ENCODE results near the gene DAPK1. TPM values are rescaled to one million over a fixed set of nuclear protein-coding genes. Genes with fewer than 3 reads are reported as not detected.

Gene DAPK1
- total and polyA plus RNA-seq, 5 donors from 2014 or later, result 0.14 to 3.5 (median 0.42) TPM; not detected in 2

DNA sequence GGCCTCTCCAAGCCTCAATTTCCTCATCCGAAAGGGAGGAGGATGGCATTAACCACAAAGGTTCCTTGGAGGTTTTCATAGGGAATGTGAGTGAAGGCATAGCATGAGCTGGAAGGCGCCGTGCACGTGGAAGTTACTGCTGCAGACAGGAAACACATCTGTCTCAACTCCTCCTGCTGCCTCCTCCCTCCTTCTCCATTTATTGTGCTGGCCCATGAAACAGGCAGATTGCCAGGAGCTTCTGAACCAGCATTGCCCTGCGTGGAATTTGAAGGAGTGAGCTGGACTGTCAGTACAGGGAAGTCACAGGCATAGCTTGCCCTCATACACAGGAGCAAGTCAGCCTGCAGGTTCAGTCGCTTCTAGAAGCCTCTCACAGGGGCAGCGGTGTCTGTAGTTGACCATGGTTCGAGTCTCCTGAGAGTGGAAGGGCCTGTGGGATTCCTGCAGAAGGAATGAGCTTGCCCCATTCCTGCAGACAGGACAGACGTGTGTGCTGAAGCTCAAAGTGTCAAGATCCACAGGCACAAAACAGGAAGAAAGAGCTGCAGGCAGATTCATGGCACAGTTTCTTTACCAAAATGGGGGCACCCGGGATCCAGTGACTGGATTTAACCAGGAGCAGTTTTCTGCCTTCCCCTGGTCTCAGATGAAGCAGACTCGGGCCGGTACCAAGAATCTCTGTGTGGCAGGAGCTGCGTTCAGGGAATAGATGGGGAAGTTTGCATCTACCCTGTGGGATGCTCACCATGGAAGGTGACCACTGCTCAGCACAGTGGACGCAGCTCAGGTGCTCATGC, 179.5 kb downstream of the DAPK1 start:
- Mint-ChIP-seq H3K4me3 (no peak overlapping the region), H3K27me3 (peaks cover 8% of the 10 kb centered on the region), H3K27ac (no peak overlapping the region), H3K4me1 (peaks cover 0 to 2% (median 0%) of the 10 kb centered on the region in 4 donors), H3K36me3 (no peaks in the 10 kb centered on the region), H3K9me3 (peaks cover 0 to 2% (median 0%) of the 10 kb centered on the region in 7 donors)
- ATAC-seq (ENCODE audit: low read depth in 2 of 2) (no peak), DNase-seq (no peak)
- Histone ChIP-seq H3K27ac (ENCODE audit: insufficient read depth, low read length, poor library complexity, severe bottlenecking) (no peak overlapping the region), H3K4me1 (ENCODE audit: control insufficient read depth, insufficient read depth, low read length, poor library complexity, severe bottlenecking) (no peaks in the 10 kb centered on the region), H3K9me3 (ENCODE audit: control insufficient read depth in 2 of 2, low read length in 2 of 2) (no peaks in the 10 kb centered on the region), H3K27me3 (ENCODE audit: control insufficient read depth, insufficient read depth, low read length) (no peaks in the 10 kb centered on the region), H3K4me3 (ENCODE audit: low read depth, low read length) (no peak overlapping the region), H3K36me3 (ENCODE audit: control insufficient read depth, insufficient read depth, low read length) (no peaks in the 10 kb centered on the region)

DNA sequence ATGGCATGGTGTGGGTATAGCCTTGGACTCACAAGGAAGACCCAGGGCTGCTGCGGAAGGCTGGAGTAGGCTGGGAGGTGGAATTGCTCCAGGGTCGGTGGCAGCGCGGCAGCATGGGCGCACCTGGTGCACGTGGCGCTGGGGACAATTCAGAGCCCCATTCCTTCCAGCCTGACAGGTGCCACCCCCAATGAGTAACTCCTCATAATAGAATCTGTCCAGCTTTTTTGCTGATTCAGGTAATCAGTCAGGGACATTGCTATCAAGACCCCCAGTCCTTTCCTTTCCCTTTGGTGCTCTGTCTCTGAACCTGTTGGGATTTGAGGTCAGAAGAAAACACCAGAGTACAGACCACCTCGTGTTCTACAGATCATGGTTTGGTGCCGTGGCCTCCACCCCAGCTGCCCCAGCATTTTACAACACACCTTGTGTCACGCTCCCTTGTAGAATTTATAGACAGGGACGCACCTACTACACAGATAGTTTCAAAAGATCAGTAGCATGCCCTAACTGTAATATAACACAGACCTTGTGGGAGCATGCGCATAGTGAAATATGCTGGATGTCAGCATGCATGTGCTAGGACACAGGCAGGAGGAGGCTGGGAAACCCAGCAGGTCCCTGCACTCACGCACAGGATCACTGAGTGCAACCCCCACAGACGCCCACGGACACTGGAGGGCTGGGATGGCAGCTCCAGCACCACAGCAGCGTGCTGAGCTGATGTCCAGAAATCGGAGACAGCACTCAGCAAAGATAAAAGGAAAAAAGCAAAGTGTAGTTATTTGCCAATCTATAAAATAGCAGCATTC, 180.3 kb downstream of the DAPK1 start:
- Histone ChIP-seq H3K4me3 (ENCODE audit: low read depth, low read length) (no peak overlapping the region), H3K4me1 (ENCODE audit: control insufficient read depth, insufficient read depth, low read length, poor library complexity, severe bottlenecking) (no peaks in the 10 kb centered on the region), H3K27ac (ENCODE audit: insufficient read depth, low read length, poor library complexity, severe bottlenecking) (no peak overlapping the region), H3K36me3 (ENCODE audit: control insufficient read depth, insufficient read depth, low read length) (no peaks in the 10 kb centered on the region), H3K27me3 (ENCODE audit: control insufficient read depth, insufficient read depth, low read length) (no peaks in the 10 kb centered on the region), H3K9me3 (ENCODE audit: control insufficient read depth in 2 of 2, low read length in 2 of 2) (no peaks in the 10 kb centered on the region)
- ATAC-seq (ENCODE audit: low read depth in 2 of 2) (no peak), DNase-seq (no peak)
- peaks cover 0 to 2% (median 0%) of the 10 kb centered on the region in 4 donors for H3K4me1 Mint-ChIP-seq
- H3K27me3 Mint-ChIP-seq, result peaks cover 8% of the 10 kb centered on the region
- no peak overlapping the region for H3K27ac Mint-ChIP-seq
- no peak overlapping the region for H3K4me3 Mint-ChIP-seq
- peaks cover 0 to 2% (median 0%) of the 10 kb centered on the region in 7 donors for H3K9me3 Mint-ChIP-seq
- H3K36me3 Mint-ChIP-seq, result no peaks in the 10 kb centered on the region

DNA sequence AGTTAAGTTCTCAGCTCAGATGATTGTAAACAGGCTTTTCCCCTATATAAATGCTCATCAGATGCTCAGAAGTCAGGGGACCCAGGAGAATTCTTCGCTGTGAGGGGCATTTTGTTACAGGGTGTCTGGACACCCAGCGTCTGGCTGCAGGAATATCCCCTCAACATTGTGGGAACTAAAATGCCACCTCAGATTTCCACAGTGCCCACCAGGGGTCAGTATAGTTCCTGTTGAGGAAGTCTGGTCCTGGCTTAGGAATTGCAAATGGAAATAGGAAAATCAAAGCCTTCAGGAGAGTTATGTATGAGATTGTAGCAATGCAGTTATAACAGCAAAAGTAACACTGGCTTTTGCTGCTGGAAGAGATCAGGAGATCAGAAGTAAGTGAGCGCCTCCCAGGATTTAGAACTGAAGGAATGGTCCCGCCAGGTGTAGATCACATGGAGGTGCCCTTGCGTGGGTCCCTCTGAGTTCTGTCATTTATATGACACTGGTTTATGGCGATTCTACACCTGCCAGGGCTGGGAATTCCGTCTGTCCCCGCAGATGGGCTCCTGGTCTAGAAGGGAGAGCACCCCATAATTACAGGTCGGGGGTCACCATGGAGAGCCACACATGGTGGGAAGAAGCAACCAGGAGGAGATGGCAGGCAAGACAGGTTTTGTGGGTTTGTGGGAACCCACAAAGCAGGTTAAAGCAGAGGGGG, 181.1 kb downstream of the DAPK1 start:
- H3K4me3 ChIP-seq (ENCODE audit: low read depth, low read length), result no peak overlapping the region
- peak in 1 of 3 donors; percentile 35 for DNase-seq

DNA sequence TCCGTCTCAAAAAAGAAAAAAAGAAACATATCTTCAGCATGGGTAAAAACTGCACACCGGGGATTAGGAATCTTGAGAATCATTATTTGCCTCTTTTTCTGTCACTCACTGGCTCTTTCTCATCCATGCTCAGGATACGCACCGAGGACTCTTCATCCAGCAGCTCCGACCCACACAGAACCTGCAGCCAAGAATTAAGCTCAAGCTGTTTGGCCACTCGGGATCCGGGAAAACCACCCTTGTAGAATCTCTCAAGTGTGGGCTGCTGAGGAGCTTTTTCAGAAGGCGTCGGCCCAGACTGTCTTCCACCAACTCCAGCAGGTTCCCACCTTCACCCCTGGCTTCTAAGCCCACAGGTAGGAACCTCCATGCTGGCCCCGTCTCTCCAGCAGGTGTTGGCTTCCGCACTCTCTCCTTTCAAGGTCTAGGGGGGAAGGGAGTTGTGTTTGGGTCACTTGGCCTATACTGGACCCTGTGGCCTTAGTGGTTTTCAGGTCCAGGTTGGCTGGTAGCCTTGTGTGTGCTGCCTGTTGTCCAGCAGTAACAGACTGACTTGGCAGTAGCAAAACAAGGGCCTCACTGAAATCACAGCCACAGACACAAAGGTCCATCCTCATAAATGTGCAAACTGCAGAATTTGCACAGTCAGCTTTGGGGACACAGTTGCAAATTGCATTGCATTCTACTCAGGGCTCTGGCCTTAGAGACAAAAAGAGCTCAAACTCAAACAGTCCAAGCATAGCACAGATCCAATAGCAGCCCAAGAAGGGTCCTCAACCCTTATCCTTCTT, 183.8 kb downstream of the DAPK1 start:
- no peak overlapping the region for H3K27ac ChIP-seq (ENCODE audit: insufficient read depth, low read length, poor library complexity, severe bottlenecking)
- peaks cover 0 to 16% (median 3%) of the 10 kb centered on the region in 4 donors for H3K4me1 Mint-ChIP-seq
- no peaks in the 10 kb centered on the region for H3K9me3 ChIP-seq (ENCODE audit: control insufficient read depth in 2 of 2, low read length in 2 of 2)
- no peak overlapping the region for H3K4me3 ChIP-seq (ENCODE audit: low read depth, low read length)
- no peaks in the 10 kb centered on the region for H3K36me3 ChIP-seq (ENCODE audit: control insufficient read depth, insufficient read depth, low read length)
- no peak overlapping the region for H3K27ac Mint-ChIP-seq
- peaks cover 3% of the 10 kb centered on the region for H3K4me1 ChIP-seq (ENCODE audit: control insufficient read depth, insufficient read depth, low read length, poor library complexity, severe bottlenecking)
- no peaks in the 10 kb centered on the region for H3K27me3 ChIP-seq (ENCODE audit: control insufficient read depth, insufficient read depth, low read length)
- no peak overlapping the region for H3K4me3 Mint-ChIP-seq
- peaks cover 0 to 2% (median 0%) of the 10 kb centered on the region in 7 donors for H3K9me3 Mint-ChIP-seq
- H3K36me3 Mint-ChIP-seq, result no peaks in the 10 kb centered on the region
- peaks cover 13% of the 10 kb centered on the region for H3K27me3 Mint-ChIP-seq
- ATAC-seq (ENCODE audit: low read depth in 2 of 2), result no peak
- DNase-seq, result no peak

More for the DNA sequence above, 181.1 kb downstream of the DAPK1 start:
- peaks cover 8% of the 10 kb centered on the region for H3K27me3 Mint-ChIP-seq
- peaks cover 0 to 2% (median 0%) of the 10 kb centered on the region in 7 donors for H3K9me3 Mint-ChIP-seq
- Histone ChIP-seq H3K36me3 (ENCODE audit: control insufficient read depth, insufficient read depth, low read length) (no peaks in the 10 kb centered on the region), H3K9me3 (ENCODE audit: control insufficient read depth in 2 of 2, low read length in 2 of 2) (no peaks in the 10 kb centered on the region), H3K4me1 (ENCODE audit: control insufficient read depth, insufficient read depth, low read length, poor library complexity, severe bottlenecking) (no peaks in the 10 kb centered on the region), H3K27me3 (ENCODE audit: control insufficient read depth, insufficient read depth, low read length) (no peaks in the 10 kb centered on the region), H3K27ac (ENCODE audit: insufficient read depth, low read length, poor library complexity, severe bottlenecking) (no peak overlapping the region)
- no peak overlapping the region for H3K27ac Mint-ChIP-seq
- H3K4me1 Mint-ChIP-seq, result peaks cover 0 to 2% (median 0%) of the 10 kb centered on the region in 4 donors
- no peak for ATAC-seq (ENCODE audit: low read depth in 2 of 2)
- no peaks in the 10 kb centered on the region for H3K36me3 Mint-ChIP-seq
- H3K4me3 Mint-ChIP-seq, result no peak overlapping the region

DNA sequence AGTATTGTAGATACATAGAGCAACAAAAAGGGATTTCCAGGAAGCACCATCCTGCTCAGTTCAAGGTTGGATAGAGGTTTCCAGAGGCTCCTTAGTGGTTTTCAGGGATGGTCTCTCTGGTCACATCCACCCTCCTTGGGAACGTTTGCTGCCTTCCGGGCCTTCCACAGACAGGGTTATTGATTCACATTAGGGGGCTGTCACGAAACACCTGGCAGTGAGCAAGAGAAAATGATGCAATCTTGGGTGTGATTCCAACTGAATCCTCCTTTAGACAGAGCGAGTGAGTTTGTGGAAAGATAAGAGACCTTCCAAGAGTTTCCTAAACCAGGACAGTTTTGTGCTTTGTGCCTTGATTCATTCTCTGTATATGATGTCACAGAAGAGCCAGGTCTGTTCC, 184.4 kb downstream of the DAPK1 start:
- Histone ChIP-seq H3K4me1 (ENCODE audit: control insufficient read depth, insufficient read depth, low read length, poor library complexity, severe bottlenecking) (peaks cover 3% of the 10 kb centered on the region), H3K36me3 (ENCODE audit: control insufficient read depth, insufficient read depth, low read length) (no peaks in the 10 kb centered on the region), H3K27me3 (ENCODE audit: control insufficient read depth, insufficient read depth, low read length) (no peaks in the 10 kb centered on the region), H3K4me3 (ENCODE audit: low read depth, low read length) (no peak overlapping the region), H3K27ac (ENCODE audit: insufficient read depth, low read length, poor library complexity, severe bottlenecking) (no peak overlapping the region), H3K9me3 (ENCODE audit: control insufficient read depth in 2 of 2, low read length in 2 of 2) (no peaks in the 10 kb centered on the region)
- Mint-ChIP-seq H3K27ac (no peak overlapping the region), H3K9me3 (peaks cover 0 to 2% (median 0%) of the 10 kb centered on the region in 7 donors), H3K36me3 (no peaks in the 10 kb centered on the region), H3K4me3 (no peak overlapping the region), H3K4me1 (peaks cover 0 to 16% (median 3%) of the 10 kb centered on the region in 4 donors), H3K27me3 (peaks cover 9% of the 10 kb centered on the region)
- DNase-seq, result no peak
- ATAC-seq (ENCODE audit: low read depth in 2 of 2), result no peak

DNA sequence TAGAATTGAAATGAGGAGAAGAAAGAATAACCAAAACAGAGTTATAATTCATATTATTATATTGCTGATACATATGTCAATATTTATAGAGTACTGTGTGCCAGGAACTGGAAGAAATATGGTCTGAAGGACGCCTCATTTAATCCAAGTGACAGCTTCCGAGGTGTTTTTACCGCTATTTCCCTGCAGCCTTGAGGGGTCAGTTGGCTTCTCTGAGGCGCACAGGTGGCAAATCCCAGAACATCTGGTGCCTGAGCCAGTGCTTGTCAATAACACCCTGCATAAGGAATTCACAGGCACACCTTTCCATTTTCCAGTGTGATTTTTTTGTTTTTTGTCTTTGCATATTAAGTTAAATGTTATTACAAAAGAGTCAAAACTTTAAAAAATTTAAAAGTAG, 185.0 kb downstream of the DAPK1 start:
- no peaks in the 10 kb centered on the region for H3K27me3 ChIP-seq (ENCODE audit: control insufficient read depth, insufficient read depth, low read length)
- Mint-ChIP-seq H3K9me3 (peaks cover 0 to 2% (median 0%) of the 10 kb centered on the region in 7 donors), H3K36me3 (no peaks in the 10 kb centered on the region), H3K4me3 (no peak overlapping the region), H3K4me1 (peaks cover 0 to 18% (median 3%) of the 10 kb centered on the region in 4 donors), H3K27ac (no peak overlapping the region), H3K27me3 (peaks cover 9% of the 10 kb centered on the region)
- no peaks in the 10 kb centered on the region for H3K9me3 ChIP-seq (ENCODE audit: control insufficient read depth in 2 of 2, low read length in 2 of 2)
- no peak overlapping the region for H3K27ac ChIP-seq (ENCODE audit: insufficient read depth, low read length, poor library complexity, severe bottlenecking)
- DNase-seq (no peak), ATAC-seq (ENCODE audit: low read depth in 2 of 2) (no peak)
- peaks cover 3% of the 10 kb centered on the region for H3K4me1 ChIP-seq (ENCODE audit: control insufficient read depth, insufficient read depth, low read length, poor library complexity, severe bottlenecking)
- no peak overlapping the region for H3K4me3 ChIP-seq (ENCODE audit: low read depth, low read length)
- no peaks in the 10 kb centered on the region for H3K36me3 ChIP-seq (ENCODE audit: control insufficient read depth, insufficient read depth, low read length)

Measured in CD4-positive, CD25-positive, alpha-beta regulatory T cell (primary cell).